K562 (cell line): Measurements from ENCODE around the gene CNPY4. TPM values are rescaled to one million over a fixed set of nuclear protein-coding genes. Genes with fewer than 3 reads are reported as not detected.
A peak's percentile ranks its signal among the peaks of the same experiment; 100 is the strongest.

Experiments
- ARID3B ChIP-seq: fragments of 250-450 bp; sonication (Bioruptor Pico); IDR thresholded peaks from 2 replicates; pipeline ENCODE4 v1.4.0; 2020; ENCODE audit warnings: borderline replicate concordance
- COPS2 ChIP-seq: fragments of 450-650 bp; conservative IDR thresholded peaks from 2 replicates; pipeline ENCODE4 v1.6.1; 2016; ENCODE audit warnings: mild to moderate bottlenecking, moderate library complexity
- CSDE1 ChIP-seq, 2 experiments: fragments of 450-650 bp; IDR thresholded peaks; 2 replicates each; pipeline ENCODE4 v1.6.1; 2016; ENCODE audit warnings: mild to moderate bottlenecking in 1 of 2
- E2F8 ChIP-seq: fragments of 450-650 bp; IDR thresholded peaks from 2 replicates; pipeline ENCODE4 v1.7.1; 2018; ENCODE audit warnings: mild to moderate bottlenecking, low read depth; ENCODE audit not compliant: partially characterized antibody
- ESRRA ChIP-seq: fragments of 450-650 bp; IDR thresholded peaks from 2 replicates; pipeline ENCODE4 v1.6.1; 2014; ENCODE audit warnings: low read depth, mild to moderate bottlenecking, moderate library complexity, borderline replicate concordance
- ETV6 ChIP-seq, 3 experiments: fragments of 150-350 bp in 1 of 3; sonication (generic) in 1 of 3; formaldehyde crosslinking in 1 of 3; IDR thresholded peaks; 2 replicates each; pipeline versions ENCODE4 v1.6.1 to v1.8.0; 2014 to 2022; ENCODE audit warnings: borderline replicate concordance in 2 of 3, low read depth in 2 of 3, antibody characterized with exemption in 1 of 3, low read length in 1 of 3, mild to moderate bottlenecking in 1 of 3, missing genetic modification reagents in 1 of 3
- HDAC8 ChIP-seq: fragments of 450-650 bp; IDR thresholded peaks from 2 replicates; pipeline ENCODE4 v1.6.1; 2016; ENCODE audit warnings: mild to moderate bottlenecking, missing genetic modification characterization, moderate library complexity, missing compliant biosample characterization
- HEY1 ChIP-seq: fragments of 250-450 bp; sonication (Bioruptor Pico); IDR thresholded peaks from 2 replicates; pipeline ENCODE4 v1.5.0; 2020; ENCODE audit warnings: mild to moderate bottlenecking, moderate library complexity, borderline replicate concordance
- HNRNPH1 ChIP-seq: fragments of 200-400 bp; formaldehyde crosslinking; optimal IDR thresholded peaks from 2 replicates; pipeline ENCODE3; 2017; ENCODE audit warnings: low read depth, mild to moderate bottlenecking, low read length, moderate library complexity
- MECOM ChIP-seq: fragments of 250-450 bp; sonication (Bioruptor Pico); IDR thresholded peaks from 2 replicates; pipeline ENCODE4 v1.8.0; 2022; ENCODE audit warnings: inconsistent platforms
- OTX1 ChIP-seq: fragments of 450-650 bp; formaldehyde crosslinking; IDR thresholded peaks from 2 replicates; pipeline ENCODE4 v1.4.0; 2022; ENCODE audit warnings: mild to moderate bottlenecking
- RBM34 ChIP-seq: fragments of 200-400 bp; formaldehyde crosslinking; IDR thresholded peaks from 2 replicates; pipeline ENCODE4 v1.6.1; 2018; ENCODE audit warnings: low read length, borderline replicate concordance; ENCODE audit not compliant: insufficient read depth
- TBL1XR1 ChIP-seq, 2 experiments: IDR thresholded peaks; 2 replicates each; pipeline ENCODE4 v1.6.1; 2012; ENCODE audit warnings: improper control_type of control experiment in 2 of 2, low read length in 2 of 2, mild to moderate bottlenecking in 1 of 2
- TFAM ChIP-seq: fragments of 250-450 bp; sonication (Bioruptor Pico); conservative IDR thresholded peaks from 2 replicates; pipeline ENCODE4 v1.5.0; 2021; ENCODE audit warnings: mild to moderate bottlenecking, moderate library complexity
- TSC22D4 ChIP-seq: fragments of 450-650 bp; IDR thresholded peaks from 2 replicates; pipeline ENCODE4 v1.6.1; 2016; ENCODE audit warnings: missing genetic modification characterization, missing biosample characterization, control low read depth
- ZBTB49 ChIP-seq: sonication (generic); formaldehyde crosslinking; IDR thresholded peaks from 2 replicates; pipeline ENCODE4 v1.8.0; 2022; ENCODE audit warnings: missing genetic modification reagents, mild to moderate bottlenecking, borderline replicate concordance
- ZKSCAN3 ChIP-seq: fragments of 250-450 bp; sonication (Bioruptor Pico); IDR thresholded peaks from 2 replicates; pipeline ENCODE4 v1.4.0; 2020
- ZNF551 ChIP-seq: fragments of 250-450 bp; sonication (Bioruptor Pico); IDR thresholded peaks from 2 replicates; pipeline ENCODE4 v1.5.0; 2021; ENCODE audit warnings: mild to moderate bottlenecking, moderate library complexity
- ZNF668 ChIP-seq: fragments of 250-450 bp; sonication (Bioruptor Pico); IDR thresholded peaks from 2 replicates; pipeline ENCODE4 v1.8.0; 2022; ENCODE audit warnings: mild to moderate bottlenecking, inconsistent platforms
- ZNF79 ChIP-seq: fragments of 250-450 bp; sonication (Bioruptor Pico); IDR thresholded peaks from 2 replicates; pipeline ENCODE4 v1.4.0; 2020; ENCODE audit warnings: low read depth, mild to moderate bottlenecking, moderate library complexity
- polyA plus RNA-seq, 8 experiments: library from polyadenylated mRNA; depleted of rRNA in 4 of 8; stranded (reverse) in 5 of 8; unstranded in 3 of 8; fragments of >200 nt; fragmentation: Nextera tagmentation in 2 of 8; fragmentation: Illumina TruSeq in 1 of 8; extraction: Ambion mirVana in 2 of 8; extraction: Trizol in 1 of 8; gene quantifications; 2 replicates each; pipeline versions ENCODE4 v1.2.1 to v1.2.3, GENCODE V29; 2011 to 2014; ENCODE audit warnings: inconsistent platforms in 1 of 8, missing spikeins in 1 of 8
- total RNA-seq, 7 experiments: library from RNA; depleted of rRNA in 6 of 7; stranded (reverse); fragments of >200 nt in 6 of 7; fragmentation: Illumina TruSeq in 2 of 7; extraction: Trizol in 2 of 7; gene quantifications; 2 replicates each; pipeline versions ENCODE4 v1.2.1 to v1.2.3, GENCODE V29; 2011 to 2021; ENCODE audit warnings: low replicate concordance in 1 of 7

Gene CNPY4
- total and polyA plus RNA-seq, 9 of the 15 experiments (the other 6 are each of a cell fraction or from before 2014, with no cell fraction given), result 1.9 to 11.2 (median 7.0) TPM

GRCh38 chr7:100126931-100127865, 7.8 kb downstream of the CNPY4 start, which contains the start of gene MBLAC1 (continued):
- TF ChIP-seq ZBTB49 (CRISPR knock-in tag) (no peak), HDAC8 (tag) (peak; percentile 49; the same call in 1 of the 2 replicates), HEY1 (CRISPR knock-in tag) (0 out of 2 replicates have a peak, but pooled peaks have one; percentile 33), ZKSCAN3 (CRISPR knock-in tag) (no peak), ESRRA (peak; percentile 71; the same call in 1 of the 2 replicates), ETV6 (IDR thresholded peaks at IDR 0.05; ENCODE audit: borderline replicate concordance in 1 of 2, low read depth in 2 of 2, low read length in 1 of 2) (no peak), ETV6 (CRISPR knock-in tag; IDR thresholded peaks at IDR 0.05; ENCODE audit: borderline replicate concordance) (no peak), OTX1 (CRISPR knock-in tag) (no peak), ZNF551 (CRISPR knock-in tag) (no peak), ARID3B (CRISPR knock-in tag) (no peak), MECOM (CRISPR knock-in tag) (no peak), COPS2 (no peak), RBM34 (no peak), HNRNPH1 (no peak), TSC22D4 (tag) (no peak), CSDE1 (IDR thresholded peaks at IDR 0.05) (no peak), ZNF668 (CRISPR knock-in tag) (no peak), TBL1XR1 (IDR thresholded peaks at IDR 0.05; ENCODE audit: low read length in 2 of 2) (no peak), E2F8 (no peak), TFAM (CRISPR knock-in tag) (no peak), ZNF79 (CRISPR knock-in tag) (no peak)
